Neural cell (in vitro differentiated cells): Measurements from ENCODE around the gene SLC16A10.

ENCODE experiments used
- CTCF ChIP-seq: fragments of 450-650 bp; IDR thresholded peaks from 2 replicates; pipeline ENCODE4 v1.5.1; 2014; ENCODE audit warnings: antibody characterized with exemption, mild to moderate bottlenecking, moderate library complexity; ENCODE audit not compliant: poor library complexity, severe bottlenecking
- POLR2AphosphoS5 ChIP-seq: IDR thresholded peaks from 2 replicates; pipeline ENCODE4 v1.6.1; 2012
- REST ChIP-seq: IDR thresholded peaks from 2 replicates; pipeline ENCODE4 v1.6.1; 2012; ENCODE audit warnings: borderline replicate concordance

DNA sequence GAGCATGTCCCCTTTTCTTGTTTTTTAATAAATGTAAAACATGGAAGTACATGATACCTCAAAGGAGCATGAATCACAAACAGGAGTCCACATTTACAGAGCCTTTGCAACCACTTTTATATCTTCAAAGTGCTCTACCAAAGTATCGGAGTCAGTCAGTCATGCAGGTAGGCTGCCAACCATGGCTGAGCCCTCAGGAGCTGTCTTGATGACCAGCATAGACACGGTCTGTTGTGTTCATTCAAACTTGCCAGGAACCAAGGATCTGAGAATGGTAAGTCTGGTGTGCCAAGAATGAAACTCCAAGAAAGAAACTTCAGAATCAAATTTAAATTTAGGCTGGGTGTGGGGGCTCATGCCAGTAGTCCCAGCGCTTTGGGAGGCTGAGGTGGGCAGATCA lies 111.5 kb downstream of the SLC16A10 start:
- TF ChIP-seq CTCF (no peak), REST (no peak), POLR2AphosphoS5 (no peak)
